HL-60 (cell line): ENCODE data around the gene CNOT6.
"Not testable (repeated sequence)": the region's sequence is repeated elsewhere in the genome, so short reads cannot be mapped to it uniquely, and the experiment has no call there.

Source experiments
- DNase-seq, 2 experiments: peaks; one replicate each; pipeline ENCODE4 v3.0.0-alpha.2; 2010 to 2020; ENCODE audit warnings: low read depth in 1 of 2, low spot score in 1 of 2
- H3K27ac ChIP-seq: fragments of 250-450 bp; sonication (Bioruptor Pico); replicated peaks from 2 replicates; pipeline ENCODE4 v1.5.1; 2020; ENCODE audit warnings: mild to moderate bottlenecking, moderate library complexity
- H3K27me3 ChIP-seq: fragments of 250-450 bp; sonication (Bioruptor Pico); 2 replicates; pipeline ENCODE4 v1.5.1; 2021; ENCODE audit warnings: mild to moderate bottlenecking, moderate library complexity; ENCODE audit not compliant: insufficient read depth, poor library complexity, severe bottlenecking
- H3K4me3 ChIP-seq: replicated peaks from 2 replicates; pipeline ENCODE4 v1.5.1; 2011; ENCODE audit warnings: mild to moderate bottlenecking, control low read depth, low read length; ENCODE audit not compliant: insufficient read depth
- CTCF ChIP-seq: IDR thresholded peaks from one replicate; pipeline ENCODE4 v1.5.1; 2011; ENCODE audit warnings: low read length, control low read depth, inconsistent platforms; ENCODE audit not compliant: insufficient read depth
- GABPA ChIP-seq: IDR thresholded peaks from 2 replicates; pipeline ENCODE4 v1.6.1; 2012; ENCODE audit warnings: low read depth
- POLR2AphosphoS5 ChIP-seq: IDR thresholded peaks from 2 replicates; pipeline ENCODE4 v1.6.1; 2012; ENCODE audit warnings: low read depth
- REST ChIP-seq: IDR thresholded peaks from 2 replicates; pipeline ENCODE4 v1.6.1; 2012; ENCODE audit warnings: low read depth; ENCODE audit not compliant: insufficient replicate concordance
- SPI1 ChIP-seq: IDR thresholded peaks from 2 replicates; pipeline ENCODE4 v1.6.1; 2012; ENCODE audit warnings: low read depth, mild to moderate bottlenecking, borderline replicate concordance

Gene CNOT6

GRCh38 chr5:180495292-180495691, 1.1 kb downstream of the CNOT6 start:
- Histone ChIP-seq H3K27me3 (no peaks in the 10 kb centered on the region), H3K4me3 (peak overlapping the region; percentile 76), H3K27ac (peak overlapping the region; percentile 55)
- DNase-seq: no peak
- TF ChIP-seq REST (no peak), SPI1 (no peak), CTCF (no peak), POLR2AphosphoS5 (no peak), GABPA (no peak)

GRCh38 chr5:180495991-180496741, 2.0 kb downstream of the CNOT6 start:
- TF ChIP-seq GABPA: no peak
- TF ChIP-seq SPI1: no peak
- no peak for TF ChIP-seq POLR2AphosphoS5
- TF ChIP-seq CTCF: no peak
- no peak for TF ChIP-seq REST
- H3K27me3 ChIP-seq: no peaks in the 10 kb centered on the region
- H3K4me3 ChIP-seq: no peak overlapping the region
- no peak overlapping the region for H3K27ac ChIP-seq
- no peak for DNase-seq

GRCh38 chr5:180496806-180497205, 2.6 kb downstream of the CNOT6 start:
- not testable (repeated sequence) for H3K27me3 ChIP-seq, H3K4me3 ChIP-seq, H3K27ac ChIP-seq, DNase-seq

GRCh38 chr5:180497865-180498264, 3.7 kb downstream of the CNOT6 start:
- not testable (repeated sequence) for H3K4me3 ChIP-seq, H3K27ac ChIP-seq, H3K27me3 ChIP-seq, DNase-seq

GRCh38 chr5:180498378-180498777, 4.2 kb downstream of the CNOT6 start:
- DNase-seq: no peak
- TF ChIP-seq CTCF (no peak), REST (no peak), GABPA (no peak), POLR2AphosphoS5 (no peak), SPI1 (no peak)
- Histone ChIP-seq H3K27ac (no peak overlapping the region), H3K4me3 (no peak overlapping the region), H3K27me3 (no peaks in the 10 kb centered on the region)
